GM12878 (cell line): Measurements from ENCODE around the gene CD200R1L. TPM values are rescaled to one million over a fixed set of nuclear protein-coding genes. Genes with fewer than 3 reads are reported as not detected.

Source experiments
- ATAC-seq: fragments of 200-7000 bp; cut with Tn5 transposase; 3 replicates; pipeline ENCODE4 v1.9.1; 2020; ENCODE audit warnings: mild to moderate bottlenecking, moderate library complexity
- Bru-seq: library from RNA; stranded (reverse); fragments of 400-500 nt; gene quantifications from one replicate; lab custom pipeline; 2021; lab: Mats Ljungman, UMichigan
- BruChase-seq, 2 experiments: library from RNA; stranded (reverse); fragments of 400-500 nt; gene quantifications; one replicate each; lab custom pipeline; 2021; lab: Mats Ljungman, UMichigan
- BruUV-seq: library from RNA; stranded (reverse); fragments of 400-500 nt; replicated peaks from 2 replicates; lab custom pipeline; 2021; lab: Mats Ljungman, UMichigan
- CTCF ChIA-PET: fragments of 300-600 bp; sonication (Branson Sonifier 250); formaldehyde crosslinking; extraction: SDS; loops from one replicate; lab custom pipeline; 2021; ENCODE audit warnings: inconsistent platforms; lab: Yijun Ruan, JAX
- POLR2A ChIA-PET: fragments of 350-600 bp; formaldehyde crosslinking; extraction: SDS; loops from one replicate; lab custom pipeline; 2021; ENCODE audit warnings: inconsistent platforms; lab: Charles Lee
- RAD21 ChIA-PET: fragments of 300-600 bp; sonication (Branson Sonifier 250); formaldehyde crosslinking; loops from one replicate; lab custom pipeline; 2023; ENCODE audit warnings: antibody characterized with exemption; ENCODE audit not compliant: unreplicated experiment; lab: Charles Lee
- SMC1A ChIA-PET: fragments of 300-600 bp; sonication (Branson Sonifier 250); formaldehyde crosslinking; loops from one replicate; lab custom pipeline; 2023; ENCODE audit not compliant: unreplicated experiment, uncharacterized antibody; lab: Charles Lee
- DNase-seq: peaks from one replicate; pipeline ENCODE4 v3.0.0-alpha.2; 2011; ENCODE audit warnings: low read depth, low spot score
- FAIRE-seq: peaks from 3 replicates; lab custom pipeline; 2011; peaks lifted over from hg19 to GRCh38; lab: Jason Lieb, UNC
- H2AFZ ChIP-seq: 2 replicates; pipeline ENCODE4 v1.6.0; 2011; ENCODE audit warnings: low read depth, low read length, control low read depth; ENCODE audit not compliant: control insufficient read depth
- H3K27ac ChIP-seq: 2 replicates; pipeline ENCODE4 v1.5.1; 2011; ENCODE audit warnings: control low read depth; ENCODE audit not compliant: control insufficient read depth, insufficient read depth
- H3K27me3 ChIP-seq, 2 experiments: replicated peaks in 1 of 2; 2 replicates each; pipeline versions ENCODE4 v1.6.0 to v1.6.1; 2011; ENCODE audit warnings: low read length in 1 of 2; ENCODE audit not compliant: control insufficient read depth in 2 of 2, insufficient read depth in 2 of 2
- H3K36me3 ChIP-seq, 2 experiments: 2 replicates each; pipeline ENCODE4 v1.5.1; 2011; ENCODE audit warnings: low read length in 1 of 2; ENCODE audit not compliant: control insufficient read depth in 2 of 2, insufficient read depth in 2 of 2
- H3K4me1 ChIP-seq: 2 replicates; pipeline ENCODE4 v1.6.1; 2011; ENCODE audit warnings: mild to moderate bottlenecking, low read length, moderate library complexity, mixed read lengths; ENCODE audit not compliant: control insufficient read depth, insufficient read depth
- H3K4me2 ChIP-seq: 2 replicates; pipeline ENCODE4 v1.6.0; 2011; ENCODE audit warnings: control low read depth; ENCODE audit not compliant: control insufficient read depth, insufficient read depth
- H3K4me3 ChIP-seq: fragments of 200-600 bp; sonication (generic); 2 replicates; pipeline ENCODE4 v1.5.1; 2016
- H3K79me2 ChIP-seq: 2 replicates; pipeline ENCODE4 v1.6.0; 2011; ENCODE audit warnings: low read length; ENCODE audit not compliant: control insufficient read depth, insufficient read depth
- H3K9ac ChIP-seq: 2 replicates; pipeline ENCODE4 v1.8.0; 2011; ENCODE audit warnings: low read length, control low read depth, mixed read lengths; ENCODE audit not compliant: control insufficient read depth, insufficient read depth
- H3K9me3 ChIP-seq: replicated peaks from 3 replicates; pipeline ENCODE4 v1.5.1; 2011; ENCODE audit warnings: mild to moderate bottlenecking, low read length; ENCODE audit not compliant: control insufficient read depth, insufficient read depth
- H4K20me1 ChIP-seq: 2 replicates; pipeline ENCODE4 v1.6.0; 2011; ENCODE audit not compliant: control insufficient read depth, insufficient read depth
- ATF2 ChIP-seq: IDR thresholded peaks from 2 replicates; pipeline ENCODE4 v1.6.1; 2012; ENCODE audit warnings: low read length, inconsistent platforms
- CBFB ChIP-seq: IDR thresholded peaks from 2 replicates; pipeline ENCODE4 v1.6.1; 2016; ENCODE audit warnings: antibody characterized with exemption, low read depth
- CEBPB ChIP-seq, 2 experiments: fragments of 150-350 bp in 1 of 2; IDR thresholded peaks; 2 replicates each; pipeline ENCODE4 v1.6.1; 2012 to 2014; ENCODE audit warnings: low read depth in 2 of 2, low read length in 2 of 2, borderline replicate concordance in 1 of 2, inconsistent platforms in 1 of 2
- CREM ChIP-seq: IDR thresholded peaks from 2 replicates; pipeline ENCODE4 v1.6.1; 2014; ENCODE audit warnings: antibody characterized with exemption, low read depth
- FOXK2 ChIP-seq: fragments of 450-650 bp; IDR thresholded peaks from 2 replicates; pipeline ENCODE4 v1.6.1; 2017; ENCODE audit warnings: mild to moderate bottlenecking, moderate library complexity
- KDM1A ChIP-seq: fragments of 200-600 bp; sonication (generic); IDR thresholded peaks from 2 replicates; pipeline ENCODE4 v1.6.1; 2016; ENCODE audit warnings: borderline replicate concordance
- NFXL1 ChIP-seq: fragments of 450-650 bp; IDR thresholded peaks from 2 replicates; pipeline ENCODE4 v1.6.1; 2017; ENCODE audit warnings: antibody characterized with exemption, mild to moderate bottlenecking, borderline replicate concordance
- NKRF ChIP-seq: fragments of 450-650 bp; conservative IDR thresholded peaks from 2 replicates; pipeline ENCODE4 v1.6.1; 2017; ENCODE audit warnings: mild to moderate bottlenecking, moderate library complexity
- POU2F2 ChIP-seq: IDR thresholded peaks from 3 replicates; pipeline ENCODE4 v1.6.1; 2011; ENCODE audit warnings: low read depth, mild to moderate bottlenecking, low read length, borderline replicate concordance
- RB1 ChIP-seq: fragments of 450-650 bp; formaldehyde crosslinking; IDR thresholded peaks from 2 replicates; pipeline ENCODE4 v1.6.1; 2017; ENCODE audit warnings: mild to moderate bottlenecking, borderline replicate concordance
- whole genome bisulfite sequencing: methylation state at CpG from one replicate; pipeline ENCODE4 v1.1.6; 2016; ENCODE audit warnings: low lambda C conversion rate; ENCODE audit not compliant: insufficient replicate concordance, insufficient coverage; ENCODE audit errors: missing lambda C conversion rate; 5-methylcytosine and 5-hydroxymethylcytosine counted together
- in situ Hi-C: fragments of 300-500 bp; cut with MboI; formaldehyde crosslinking; loops from 9 replicates; pipeline ENCODE4 v1.14.3; 2018; ENCODE audit warnings: mixed read lengths
- intact Hi-C: fragments of 100-400 bp; cut with micrococcal nuclease; formaldehyde crosslinking; loops from one replicate; pipeline ENCODE4 v1.14.2; 2022; ENCODE audit not compliant: unreplicated experiment
- long read RNA-seq, 2 experiments: library from polyadenylated mRNA; unstranded; transcript quantifications; one replicate each; pipeline ENCODE4 v2.0.0, GENCODE V29; 2019 to 2020
- polyA minus RNA-seq, 3 experiments: library from RNA; depleted of rRNA, polyadenylated mRNA; stranded (reverse); fragments of >200 nt; gene quantifications; 2 replicates each; pipeline ENCODE4 v1.2.3, GENCODE V29; 2011
- polyA plus RNA-seq, 11 experiments: library from polyadenylated mRNA; depleted of rRNA in 4 of 11; unstranded in 6 of 11; stranded (reverse) in 5 of 11; fragments of >200 nt; fragmentation: Nextera tagmentation in 4 of 11; fragmentation: Illumina TruSeq in 1 of 11; extraction: Ambion mirVana in 4 of 11; extraction: Trizol in 1 of 11; gene quantifications; 1 replicate in 1 of 11; 2 replicates in 10 of 11; pipeline versions ENCODE4 v1.2.1 to v1.2.3, GENCODE V29; 2011 to 2016; ENCODE audit warnings: inconsistent platforms in 2 of 11, missing spikeins in 2 of 11, low read depth in 1 of 11
- total RNA-seq, 4 experiments: library from RNA; depleted of rRNA in 3 of 4; stranded (reverse); fragments of >200 nt in 3 of 4; fragmentation: Illumina TruSeq in 1 of 4; extraction: Trizol in 1 of 4; gene quantifications; 2 replicates each; pipeline versions ENCODE4 v1.2.1 to v1.2.3, GENCODE V29; 2013 to 2021

The CD200R1L gene
- not detected in 2 replicates for total RNA-seq (2013; cell fraction: nucleolus; rRNA removed)
- total RNA-seq (2014; rRNA removed) (not detected in 2 replicates), total RNA-seq (2014; rRNA removed; fragmentation: Illumina TruSeq; extraction: Trizol) (not detected in 2 replicates), total RNA-seq (2021) (0.41 TPM in 1 of 2 replicates, not detected in the other), polyA plus RNA-seq (2011; rRNA removed) (0.09 TPM in 1 of 2 replicates, not detected in the other), polyA plus RNA-seq (2014; fragmentation: Illumina TruSeq; extraction: Trizol) (0.33 TPM in 1 of 2 replicates, not detected in the other), polyA plus RNA-seq (2014; fragmentation: Nextera tagmentation; extraction: Ambion mirVana) (not detected), polyA plus RNA-seq (2014; rRNA removed) (not detected in 2 replicates), polyA plus RNA-seq (2016; fragmentation: Nextera tagmentation; extraction: Ambion mirVana) (not detected), polyA minus RNA-seq (2011; rRNA and poly(A)+ RNA removed) (not detected in 2 replicates), Bru-seq, nascent RNA (percentile 3 among the genes with signal in this experiment), BruChase-seq, experiment 1, labeled RNA remaining after a 6-hour chase (percentile 2 among the genes with signal in this experiment), BruChase-seq, experiment 2, labeled RNA remaining after a 2-hour chase (percentile 6 among the genes with signal in this experiment)
- not detected for polyA plus RNA-seq (2011; ENCODE audit: low read depth)
- polyA plus RNA-seq (2011; cell fraction: cytosol; rRNA removed), result not detected in 2 replicates
- 0.20 TPM in 1 of 2 replicates, not detected in the other for polyA plus RNA-seq (2011; cell fraction: nucleus; rRNA removed)
- polyA plus RNA-seq (2012), result not detected in 2 replicates
- not detected in 2 replicates for polyA minus RNA-seq (2011; cell fraction: cytosol; rRNA and poly(A)+ RNA removed)
- polyA minus RNA-seq (2011; cell fraction: nucleus; rRNA and poly(A)+ RNA removed), result not detected in 2 replicates
- long read RNA-seq, experiment 1, result 0 reads
- long read RNA-seq, experiment 2, partial matches to known transcripts, result 0 of 1 reads
- long read RNA-seq, experiment 2, other reads (novel, unspliced or antisense), result 1 of 1 reads

GRCh38 chr3:112846764-112847163 lies at the start of gene CD200R1L:
Gene CD200R1L (minus strand): TSS chr3:112846864. CDS start chr3:112829367, 17,497 bp downstream.
- ChIA-PET POLR2A (interaction anchor here (0.6 kb wide), 1 partner anchor 115 kb away, joined by 3 read pairs; no protein-coding TSS in a partner anchor), SMC1A (interaction anchor here (1.0 to 2.4 kb wide), 7 partner anchors 8 to 132 kb away, joined by 3 to 7 read pairs (median 5); no protein-coding TSS in a partner anchor), CTCF (interaction anchor here (1.2 to 1.4 kb wide), 2 partner anchors 30 to 61 kb away, joined by 3 to 4 read pairs; no protein-coding TSS in a partner anchor), RAD21 (no interaction called here)
- H2AFZ ChIP-seq, result no peak within 1 kb of the TSS
- intact Hi-C loops (no loop called here), in situ Hi-C loops (no loop called here)
- peaks cover 5% of the 10 kb centered on the region; the same call in 1 of the 2 replicates for H3K4me1 ChIP-seq
- no peak within 1 kb of the TSS for H3K4me2 ChIP-seq
- no peaks in the 10 kb centered on the region for H3K27me3 ChIP-seq
- no peaks in the 10 kb centered on the region for H3K36me3 ChIP-seq
- no TSS peak for BruUV-seq
- FAIRE-seq (no peak), DNase-seq (no peak), ATAC-seq (no peak)
- no peak within 1 kb of the TSS for H3K4me3 ChIP-seq
- no peak for TF ChIP-seq NFXL1
- no peak for TF ChIP-seq KDM1A
- no peaks in the 10 kb centered on the region for H3K79me2 ChIP-seq
- no peak within 1 kb of the TSS for H3K27ac ChIP-seq
- no peak within 1 kb of the TSS for H3K9ac ChIP-seq
- H3K9me3 ChIP-seq, result peaks cover 9% of the 10 kb centered on the region; the same call in 2 of the 3 replicates
- H4K20me1 ChIP-seq, result no peaks in the 10 kb centered on the region
- WGBS, result 98% methylated on average over 2 of the region's 2 CpGs

GRCh38 chr3:112894258-112894657 lies 47.6 kb upstream of the CD200R1L start:
- DNase-seq (no peak), ATAC-seq (no peak), FAIRE-seq (no peak)
- CTCF ChIA-PET, result no interaction called here
- H4K20me1 ChIP-seq, result no peaks in the 10 kb centered on the region
- RAD21 ChIA-PET, result no interaction called here
- in situ Hi-C loops (no loop called here), intact Hi-C loops (no loop called here)
- no peak overlapping the region for H3K4me3 ChIP-seq
- no peak overlapping the region for H3K9ac ChIP-seq
- H3K4me2 ChIP-seq, result no peak overlapping the region
- H3K27ac ChIP-seq, result no peak overlapping the region
- POLR2A ChIA-PET, result no interaction called here
- WGBS, result 89% methylated on average over 5 of the region's 5 CpGs
- H3K36me3 ChIP-seq, result no peaks in the 10 kb centered on the region
- no peak overlapping the region for H2AFZ ChIP-seq
- no peaks in the 10 kb centered on the region for H3K27me3 ChIP-seq
- no peaks in the 10 kb centered on the region for H3K79me2 ChIP-seq
- SMC1A ChIA-PET, result interaction anchor here (0.6 to 1.6 kb wide), 6 partner anchors 8 to 65 kb away, joined by 3 to 9 read pairs (median 3); no protein-coding TSS in a partner anchor
- H3K4me1 ChIP-seq, result no peaks in the 10 kb centered on the region
- no peaks in the 10 kb centered on the region for H3K9me3 ChIP-seq
- BruUV-seq, result no TSS peak
- TF ChIP-seq FOXK2 (no peak), RB1 (no peak), ATF2 (no peak), CEBPB (IDR thresholded peaks at IDR 0.05; ENCODE audit: borderline replicate concordance in 1 of 2, low read depth in 2 of 2, low read length in 2 of 2) (no peak), NKRF (no peak), POU2F2 (no peak), CBFB (no peak), CREM (no peak)
